Skeletal muscle satellite cell (primary cell): ENCODE measurements around the gene RAPGEF4. TPM values are rescaled to one million over a fixed set of nuclear protein-coding genes. Genes with fewer than 3 reads are reported as not detected.

Source experiments
- H3K27me3 ChIP-seq: 2 replicates; pipeline ENCODE4 v1.7.0; 2013; ENCODE audit warnings: low read length; ENCODE audit not compliant: control insufficient read depth, insufficient read depth
- H3K36me3 ChIP-seq: 2 replicates; pipeline ENCODE4 v1.7.0; 2013; ENCODE audit warnings: mild to moderate bottlenecking, control low read depth, low read length; ENCODE audit not compliant: insufficient read depth
- H3K4me1 ChIP-seq: 2 replicates; pipeline ENCODE4 v1.7.0; 2013; ENCODE audit warnings: low read length; ENCODE audit not compliant: control insufficient read depth, insufficient read depth
- H3K4me2 ChIP-seq: 2 replicates; pipeline ENCODE4 v1.7.0; 2013; ENCODE audit warnings: mild to moderate bottlenecking, low read length
- H3K4me3 ChIP-seq: 2 replicates; pipeline ENCODE4 v1.7.0; 2013; ENCODE audit warnings: low read length
- H3K9ac ChIP-seq: 2 replicates; pipeline ENCODE4 v1.7.0; 2013; ENCODE audit warnings: mild to moderate bottlenecking, low read depth, low read length, moderate library complexity
- H3K9me3 ChIP-seq: replicated peaks from 2 replicates; pipeline ENCODE4 v1.7.0; 2013; ENCODE audit warnings: mild to moderate bottlenecking, control low read depth, low read length
- total RNA-seq: library from RNA; depleted of rRNA; stranded (reverse); fragments of >200 nt; gene quantifications from 2 replicates; pipeline ENCODE4 v1.2.3, GENCODE V29; 2012; rRNA removed

The RAPGEF4 gene
- total RNA-seq: 1.1 and 1.5 TPM in 2 replicates

DNA sequence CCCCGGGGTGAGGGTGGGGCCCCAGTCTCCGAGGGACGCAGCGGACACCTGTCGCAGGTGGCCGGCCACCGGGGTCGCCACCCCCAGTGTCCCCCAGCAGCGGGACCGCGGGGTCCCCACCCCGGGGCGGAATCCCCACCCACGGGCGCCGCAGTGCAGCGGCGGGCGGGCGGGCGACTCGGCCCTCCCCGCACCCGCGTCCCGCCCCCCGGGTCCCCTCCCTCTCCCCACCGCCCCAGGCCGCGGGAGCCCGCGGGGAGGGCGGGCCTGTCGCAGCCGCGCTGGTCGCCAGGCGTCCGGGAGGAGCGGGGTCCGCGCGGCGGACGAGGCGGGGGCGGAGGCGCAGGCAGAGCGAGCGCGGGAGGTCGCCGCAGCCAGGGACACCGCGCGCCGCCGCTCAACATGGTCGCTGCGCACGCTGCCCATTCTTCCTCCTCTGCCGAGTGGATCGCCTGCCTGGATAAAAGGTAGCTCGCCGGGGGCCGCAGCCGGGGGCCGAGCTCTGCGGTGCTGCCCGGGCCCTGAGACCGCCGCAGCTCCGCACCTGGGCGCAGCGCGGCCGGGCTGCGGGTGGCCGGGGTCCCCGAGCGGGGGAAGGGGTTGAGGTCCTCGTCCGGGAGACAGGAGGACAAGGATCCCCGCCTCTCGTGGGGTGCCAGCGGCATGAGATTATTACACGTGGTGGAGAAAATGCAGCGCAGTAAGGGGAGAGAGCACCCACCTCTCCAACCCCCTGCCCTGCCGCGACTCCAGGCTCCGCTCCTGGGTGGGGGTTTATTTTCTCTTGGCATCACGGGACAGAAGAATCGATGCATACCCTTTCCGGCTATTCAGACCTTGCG, at the start of gene RAPGEF4:
RAPGEF4 (plus strand) TSS at position 264 of the 842 bp plus-strand sequence; CDS start at position 403, 139 bp downstream.
- Histone ChIP-seq H3K4me2 (peak within 1 kb of the TSS; percentile 78), H3K27me3 (peaks cover 67% of the 10 kb centered on the region), H3K4me1 (no peaks in the 10 kb centered on the region), H3K9ac (no peak within 1 kb of the TSS), H3K4me3 (peak within 1 kb of the TSS; percentile 61), H3K9me3 (no peaks in the 10 kb centered on the region), H3K36me3 (no peaks in the 10 kb centered on the region)

DNA sequence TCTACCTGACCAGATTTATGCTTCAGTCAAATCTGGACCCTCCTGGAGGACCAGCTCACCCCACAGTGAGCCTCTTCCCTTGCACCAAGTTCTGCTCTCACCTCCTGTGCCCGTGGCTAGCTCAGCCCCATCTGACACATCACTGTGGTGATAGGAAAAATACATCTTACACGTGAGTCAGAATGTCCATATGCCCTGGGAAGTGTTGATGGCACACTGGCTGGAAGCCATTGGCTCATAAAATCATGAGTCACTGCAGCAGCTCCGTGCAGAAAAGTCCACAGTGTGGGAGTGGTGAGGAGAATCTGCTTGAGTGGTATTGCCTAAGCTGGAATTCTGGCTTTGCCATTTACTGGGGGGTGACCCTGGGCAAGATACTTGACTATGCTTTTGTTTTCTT, 42.6 kb upstream of the RAPGEF4 start:
- Histone ChIP-seq H3K9ac (no peak overlapping the region), H3K4me1 (peaks cover 29% of the 10 kb centered on the region), H3K36me3 (no peaks in the 10 kb centered on the region), H3K27me3 (peaks cover 5% of the 10 kb centered on the region), H3K4me2 (peak overlapping the region; percentile 55), H3K4me3 (peak overlapping the region; percentile 1), H3K9me3 (no peaks in the 10 kb centered on the region)

DNA sequence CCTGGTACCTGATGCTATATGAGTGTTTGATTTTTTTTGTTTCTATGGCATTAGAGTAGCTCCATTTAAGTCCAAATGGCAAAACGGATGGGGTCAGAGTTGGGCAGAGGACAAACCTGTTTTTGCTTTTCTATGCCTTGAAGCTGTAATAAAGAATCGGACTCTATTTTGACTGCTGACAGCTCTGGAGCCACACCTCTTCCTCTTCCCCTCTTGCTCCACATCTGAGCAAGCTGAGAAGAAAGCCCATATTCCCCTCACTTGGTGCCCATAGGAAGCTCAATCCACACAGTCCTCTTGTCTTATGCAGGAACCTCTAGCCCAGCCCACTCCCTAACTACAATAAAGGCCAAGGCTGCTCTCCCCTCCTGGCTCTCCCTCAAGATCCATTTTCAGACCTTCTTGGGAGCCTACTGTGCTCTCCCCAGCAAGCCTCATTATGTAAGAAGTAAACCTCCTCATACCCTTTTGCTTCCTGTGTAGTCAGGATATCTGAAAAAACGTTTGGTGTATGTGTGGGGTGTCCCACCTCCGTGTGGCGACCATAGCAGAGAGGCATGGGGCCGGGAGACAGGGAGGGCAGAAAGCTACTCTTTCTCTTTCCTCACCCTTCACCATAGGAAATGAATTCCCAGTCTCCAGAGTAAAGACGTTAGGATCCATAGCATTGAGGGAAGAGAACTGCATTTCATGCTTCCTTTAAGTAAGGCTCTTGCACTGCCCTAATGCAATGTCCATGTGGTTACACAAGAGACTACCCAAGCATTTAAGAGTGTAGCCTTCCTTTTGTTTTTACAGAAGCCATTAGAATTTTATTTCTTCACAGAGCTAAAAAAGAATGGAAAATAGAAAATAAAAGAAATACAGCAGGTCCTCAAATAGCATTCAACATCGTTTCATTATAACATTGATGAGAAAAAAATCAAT, 41.9 kb upstream of the RAPGEF4 start:
- H3K36me3 ChIP-seq: no peaks in the 10 kb centered on the region
- H3K9me3 ChIP-seq: no peaks in the 10 kb centered on the region
- no peak overlapping the region for H3K9ac ChIP-seq
- peak overlapping the region; percentile 1 for H3K4me3 ChIP-seq
- H3K4me2 ChIP-seq: peak overlapping the region; percentile 55
- no peaks in the 10 kb centered on the region for H3K27me3 ChIP-seq
- peaks cover 37% of the 10 kb centered on the region for H3K4me1 ChIP-seq

DNA sequence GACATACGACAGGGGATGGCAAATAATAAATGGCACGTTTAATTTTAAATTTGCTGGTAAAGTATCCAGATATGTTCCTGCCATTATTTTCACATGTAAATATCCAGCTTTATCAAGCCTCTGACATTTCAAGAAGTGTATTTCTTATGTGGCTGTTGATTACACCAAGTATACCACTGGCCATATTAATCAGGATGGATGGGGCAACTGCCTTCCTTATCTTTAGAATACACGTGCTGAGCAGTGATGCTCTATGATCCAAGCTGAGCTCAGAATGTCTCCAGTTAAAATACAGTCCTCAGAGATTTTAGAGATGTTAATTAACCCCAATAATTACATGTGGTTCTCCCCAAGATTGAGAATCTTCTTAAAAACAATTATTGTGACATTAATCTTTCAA, 38.3 kb upstream of the RAPGEF4 start:
- H3K9ac ChIP-seq: no peak overlapping the region
- H3K9me3 ChIP-seq: no peaks in the 10 kb centered on the region
- peak overlapping the region; percentile 36 for H3K4me2 ChIP-seq
- H3K4me1 ChIP-seq: peaks cover 47% of the 10 kb centered on the region
- H3K27me3 ChIP-seq: no peaks in the 10 kb centered on the region
- H3K4me3 ChIP-seq: no peak overlapping the region
- no peaks in the 10 kb centered on the region for H3K36me3 ChIP-seq

DNA sequence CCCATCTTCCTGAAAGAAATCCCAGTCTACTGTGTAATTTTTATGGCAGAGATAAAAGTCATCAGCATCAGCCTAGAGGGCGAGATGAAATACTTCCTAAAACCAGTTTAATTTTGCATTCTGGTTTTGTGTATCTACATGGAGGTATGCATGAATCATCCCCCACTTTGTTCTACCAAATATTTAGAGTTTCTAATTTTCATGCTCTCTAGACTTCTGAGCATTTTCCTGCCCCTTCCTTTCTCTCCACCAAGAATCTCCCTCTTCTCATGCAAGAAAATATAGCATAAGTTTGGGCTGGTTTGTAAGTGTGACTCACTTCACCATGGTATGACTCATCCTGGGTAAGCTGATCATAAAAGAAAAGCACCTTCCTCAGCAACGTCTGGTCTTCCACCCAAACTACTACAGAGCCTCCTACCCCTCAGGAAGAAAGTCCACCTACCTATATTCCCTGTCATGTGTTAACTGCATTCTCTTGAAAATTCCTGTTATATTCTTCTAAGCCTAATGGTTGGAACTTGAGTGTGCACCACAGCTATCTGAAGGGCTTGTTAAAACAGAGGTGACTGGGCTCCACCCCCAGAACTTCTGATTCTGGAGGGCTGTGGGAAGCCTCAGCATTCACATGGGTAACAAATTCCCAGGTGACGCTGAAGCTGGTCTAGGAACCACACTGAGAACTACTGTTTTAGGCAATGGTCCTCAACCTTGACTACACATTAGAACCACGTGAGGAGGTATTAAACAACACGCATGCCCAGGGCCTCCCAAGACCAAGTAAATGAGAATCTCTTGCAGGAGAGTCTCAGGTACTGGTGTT, 37.4 kb upstream of the RAPGEF4 start:
- no peaks in the 10 kb centered on the region for H3K9me3 ChIP-seq
- no peaks in the 10 kb centered on the region for H3K27me3 ChIP-seq
- H3K4me3 ChIP-seq: no peak overlapping the region
- H3K4me1 ChIP-seq: peaks cover 40% of the 10 kb centered on the region
- no peak overlapping the region for H3K9ac ChIP-seq
- peak overlapping the region; percentile 36 for H3K4me2 ChIP-seq
- H3K36me3 ChIP-seq: no peaks in the 10 kb centered on the region

DNA sequence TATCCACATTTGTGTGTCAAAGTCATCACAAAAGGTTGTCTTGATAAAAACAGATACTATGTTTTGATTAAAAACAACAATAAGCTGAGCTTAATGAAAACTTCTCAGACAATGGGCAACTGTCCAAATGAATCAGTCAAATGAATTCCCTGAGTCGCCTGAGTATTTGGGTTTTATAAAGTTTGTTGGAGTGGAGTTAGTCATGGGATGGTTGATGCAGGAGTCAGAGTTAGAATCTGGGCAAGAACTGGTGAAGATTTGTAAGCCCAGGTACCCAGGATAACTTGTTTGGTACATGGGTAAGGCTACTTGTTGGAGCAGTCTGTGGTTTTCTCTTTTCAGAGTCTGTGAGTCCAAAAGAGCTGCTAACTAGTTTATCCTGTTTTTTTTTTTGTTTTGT, 34.4 kb upstream of the RAPGEF4 start:
- peaks cover 8% of the 10 kb centered on the region for H3K27me3 ChIP-seq
- peaks cover 30% of the 10 kb centered on the region for H3K4me1 ChIP-seq
- no peaks in the 10 kb centered on the region for H3K9me3 ChIP-seq
- peak overlapping the region; percentile 30 for H3K4me2 ChIP-seq
- H3K36me3 ChIP-seq: no peaks in the 10 kb centered on the region
- H3K4me3 ChIP-seq: no peak overlapping the region
- H3K9ac ChIP-seq: no peak overlapping the region

DNA sequence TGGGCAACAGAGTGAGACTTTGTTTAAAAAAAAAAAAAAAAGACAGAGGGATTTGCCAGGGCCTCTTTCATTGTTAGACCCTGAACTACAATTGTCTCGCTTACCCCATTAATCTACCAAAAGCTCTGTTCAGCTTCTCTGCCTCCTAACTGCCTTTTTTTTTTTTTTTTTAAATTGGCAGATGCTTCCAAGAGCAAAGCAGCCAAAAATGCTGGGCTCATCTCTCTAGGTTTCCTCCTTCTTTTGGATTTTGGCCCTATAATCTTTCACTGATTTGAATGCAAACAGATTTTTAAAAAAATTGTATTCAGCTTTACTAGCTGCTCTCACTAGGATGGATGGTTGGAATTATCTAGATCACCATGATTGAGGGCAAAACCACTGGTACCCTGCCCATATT, 33.2 kb upstream of the RAPGEF4 start:
- peaks cover 18% of the 10 kb centered on the region for H3K27me3 ChIP-seq
- H3K36me3 ChIP-seq: no peaks in the 10 kb centered on the region
- H3K9me3 ChIP-seq: no peaks in the 10 kb centered on the region
- no peak overlapping the region for H3K9ac ChIP-seq
- peaks cover 25% of the 10 kb centered on the region for H3K4me1 ChIP-seq
- no peak overlapping the region for H3K4me3 ChIP-seq
- H3K4me2 ChIP-seq: no peak overlapping the region

DNA sequence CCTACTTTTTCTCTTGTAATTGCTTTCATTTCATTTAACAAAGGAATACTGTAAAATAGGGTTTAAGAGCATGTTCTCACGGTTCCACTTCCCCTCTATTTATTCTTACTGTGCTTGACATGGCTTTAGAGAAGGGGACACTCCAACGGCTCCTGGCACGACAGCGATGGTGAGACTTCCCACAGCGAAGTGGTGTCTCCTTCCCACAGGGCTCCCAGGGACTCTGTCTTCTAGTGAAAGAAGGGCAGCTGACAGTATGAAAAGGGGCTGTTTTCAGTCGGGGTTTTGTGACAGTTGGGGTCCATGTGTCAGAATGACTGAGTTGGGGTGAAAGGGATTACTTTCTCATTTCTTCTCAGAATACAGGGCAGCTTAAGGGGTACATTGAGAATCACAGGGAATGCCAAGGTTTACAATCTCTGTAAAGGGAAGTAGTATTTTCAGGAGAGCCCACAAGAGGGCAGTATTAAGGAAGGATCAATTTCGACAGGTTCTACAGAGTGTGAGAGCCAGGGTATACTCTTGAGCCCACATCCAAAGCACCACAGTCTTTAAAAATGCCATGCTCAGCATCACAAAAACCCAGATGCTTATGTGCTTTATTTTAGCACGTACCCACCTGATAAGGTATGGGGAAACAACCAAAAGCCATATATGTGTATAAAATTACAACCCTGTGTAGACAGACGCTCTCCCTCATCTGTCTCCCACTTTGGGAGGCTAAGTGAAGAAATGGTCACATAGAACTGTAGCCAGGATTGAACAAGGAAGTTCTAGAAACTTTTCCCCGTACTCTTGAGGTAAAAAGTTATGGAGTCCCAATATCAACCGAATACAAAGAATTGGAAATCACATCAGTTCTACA, 31.3 kb upstream of the RAPGEF4 start:
- H3K27me3 ChIP-seq: peaks cover 32% of the 10 kb centered on the region
- peaks cover 11% of the 10 kb centered on the region for H3K4me1 ChIP-seq
- no peaks in the 10 kb centered on the region for H3K9me3 ChIP-seq
- no peak overlapping the region for H3K9ac ChIP-seq
- H3K4me2 ChIP-seq: no peak overlapping the region
- no peaks in the 10 kb centered on the region for H3K36me3 ChIP-seq
- no peak overlapping the region for H3K4me3 ChIP-seq

DNA sequence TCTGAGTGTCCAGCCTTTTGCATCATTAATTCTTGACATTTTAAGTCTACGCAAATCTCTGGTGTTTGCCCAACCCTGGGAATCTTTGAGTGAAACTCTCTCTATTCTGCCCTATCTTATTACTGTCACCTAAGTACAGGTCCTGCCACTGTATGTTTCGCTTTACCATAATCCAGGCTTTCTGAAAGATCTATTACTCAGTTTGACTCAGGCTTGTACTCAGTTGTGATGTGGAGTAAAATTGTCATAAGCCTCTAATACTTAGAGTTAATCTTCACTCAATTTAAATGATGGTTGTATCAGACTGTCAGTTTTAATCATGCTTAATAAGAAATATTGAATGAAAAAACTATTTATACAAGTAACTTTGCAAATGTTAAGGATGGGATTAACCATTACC, 30.3 kb upstream of the RAPGEF4 start:
- peaks cover 16% of the 10 kb centered on the region for H3K4me1 ChIP-seq
- H3K36me3 ChIP-seq: no peaks in the 10 kb centered on the region
- no peaks in the 10 kb centered on the region for H3K9me3 ChIP-seq
- no peak overlapping the region for H3K4me3 ChIP-seq
- peaks cover 32% of the 10 kb centered on the region for H3K27me3 ChIP-seq
- no peak overlapping the region for H3K4me2 ChIP-seq
- no peak overlapping the region for H3K9ac ChIP-seq

DNA sequence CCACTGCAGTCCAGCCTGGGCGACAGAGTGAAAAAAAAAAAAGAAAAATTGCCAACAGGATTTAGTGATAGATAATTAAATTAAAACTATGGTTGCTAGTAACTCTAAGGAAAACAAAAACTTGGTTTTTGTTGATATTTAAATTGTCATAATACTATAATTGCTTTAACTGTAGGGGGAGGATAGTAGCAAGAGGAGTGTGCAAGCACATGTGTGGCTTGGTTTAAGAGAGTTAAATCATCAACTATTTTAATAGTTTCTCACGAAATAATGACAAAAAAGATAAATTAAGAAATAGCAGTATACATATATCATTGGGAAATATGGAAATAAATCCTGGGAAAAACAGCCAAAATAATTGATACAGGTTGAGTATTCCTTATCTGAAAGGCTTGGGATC, 27.4 kb upstream of the RAPGEF4 start:
- peaks cover 8% of the 10 kb centered on the region for H3K4me1 ChIP-seq
- H3K9ac ChIP-seq: no peak overlapping the region
- H3K36me3 ChIP-seq: no peaks in the 10 kb centered on the region
- peaks cover 45% of the 10 kb centered on the region for H3K27me3 ChIP-seq
- H3K9me3 ChIP-seq: no peaks in the 10 kb centered on the region
- no peak overlapping the region for H3K4me2 ChIP-seq
- H3K4me3 ChIP-seq: no peak overlapping the region
